HEK293 (cell line): Measurements from ENCODE around the gene EVPLL.

Experiments used
- CTCF ChIA-PET: fragments of 350-600 bp; formaldehyde crosslinking; extraction: SDS; loops from one replicate; lab custom pipeline; 2021; ENCODE audit warnings: antibody characterized with exemption; lab: Yijun Ruan, JAX
- POLR2A ChIA-PET: fragments of 300-600 bp; formaldehyde crosslinking; extraction: SDS; loops from one replicate; lab custom pipeline; 2020; ENCODE audit warnings: antibody characterized with exemption, inconsistent platforms; lab: Yijun Ruan, JAX
- H3K27ac ChIP-seq: fragments of 200-500 bp; sonication (Bioruptor generic); 2 replicates; pipeline ENCODE4 v1.5.1; 2014; ENCODE audit warnings: low read depth, low read length, control low read depth, inconsistent platforms; ENCODE audit errors: extremely low read depth
- H3K36me3 ChIP-seq, 2 experiments: fragments of 200-500 bp in 1 of 2; sonication (Bioruptor generic) in 1 of 2; 1 replicate in 1 of 2; 2 replicates in 1 of 2; pipeline ENCODE4 v1.5.1; 2014 to 2017; ENCODE audit warnings: inconsistent platforms in 2 of 2, low read length in 2 of 2; ENCODE audit not compliant: control insufficient read depth in 2 of 2, insufficient read depth in 1 of 2
- H3K4me1 ChIP-seq: fragments of 200-500 bp; sonication (Bioruptor generic); 2 replicates; pipeline ENCODE4 v1.5.1; 2014; ENCODE audit warnings: mild to moderate bottlenecking, low read length, inconsistent platforms; ENCODE audit not compliant: control insufficient read depth, insufficient read depth
- H3K4me3 ChIP-seq: 2 replicates; pipeline ENCODE4 v1.5.1; 2011; ENCODE audit warnings: low read depth, mild to moderate bottlenecking, control low read depth, low read length, moderate library complexity
- H3K9me3 ChIP-seq: fragments of 200-500 bp; sonication (Bioruptor generic); 2 replicates; pipeline ENCODE4 v1.5.1; 2014; ENCODE audit warnings: low read depth, low read length, inconsistent platforms; ENCODE audit not compliant: control insufficient read depth, insufficient read depth
- HOXD13 ChIP-seq: sonication (generic); formaldehyde crosslinking; IDR thresholded peaks from 2 replicates; pipeline ENCODE4 v1.8.0; 2022; ENCODE audit warnings: missing genetic modification reagents, borderline replicate concordance
- MYNN ChIP-seq: fragments of 450-650 bp; formaldehyde crosslinking; IDR thresholded peaks from 2 replicates; pipeline ENCODE4 v1.5.1; 2016; ENCODE audit warnings: missing biosample characterization, missing genetic modification characterization, borderline replicate concordance
- SP7 ChIP-seq: fragments of 450-650 bp; formaldehyde crosslinking; IDR thresholded peaks from 2 replicates; pipeline ENCODE4 v1.5.1; 2016; ENCODE audit warnings: missing biosample characterization, missing genetic modification characterization
- ZFHX2 ChIP-seq: fragments of 450-650 bp; formaldehyde crosslinking; conservative IDR thresholded peaks from 2 replicates; pipeline ENCODE4 v1.5.1; 2016; ENCODE audit warnings: missing biosample characterization, missing genetic modification characterization
- ZFP69B ChIP-seq: fragments of 450-650 bp; formaldehyde crosslinking; IDR thresholded peaks from 2 replicates; pipeline ENCODE4 v1.5.1; 2016; ENCODE audit warnings: missing biosample characterization, missing genetic modification characterization
- ZNF132 ChIP-seq: fragments of 450-650 bp; formaldehyde crosslinking; IDR thresholded peaks from 2 replicates; pipeline ENCODE4 v1.5.1; 2017; ENCODE audit warnings: missing biosample characterization, missing genetic modification characterization, borderline replicate concordance
- ZNF2 ChIP-seq: fragments of 450-650 bp; formaldehyde crosslinking; IDR thresholded peaks from 2 replicates; pipeline ENCODE4 v1.5.1; 2016; ENCODE audit warnings: missing biosample characterization, missing genetic modification characterization
- ZNF354C ChIP-seq: fragments of 450-650 bp; formaldehyde crosslinking; IDR thresholded peaks from 2 replicates; pipeline ENCODE4 v1.5.1; 2016; ENCODE audit warnings: missing biosample characterization, missing genetic modification characterization, low read depth, borderline replicate concordance
- ZNF416 ChIP-seq: fragments of 450-650 bp; formaldehyde crosslinking; IDR thresholded peaks from 2 replicates; pipeline ENCODE4 v1.5.1; 2016; ENCODE audit warnings: missing biosample characterization, missing genetic modification characterization
- ZNF426 ChIP-seq: fragments of 450-650 bp; formaldehyde crosslinking; IDR thresholded peaks from 2 replicates; pipeline ENCODE4 v1.5.1; 2017; ENCODE audit warnings: missing biosample characterization, missing genetic modification characterization, mild to moderate bottlenecking, inconsistent platforms, moderate library complexity
- ZNF473 ChIP-seq: fragments of 450-650 bp; formaldehyde crosslinking; IDR thresholded peaks from 2 replicates; pipeline ENCODE4 v1.5.1; 2017; ENCODE audit warnings: missing biosample characterization, missing genetic modification characterization
- ZNF510 ChIP-seq: fragments of 450-650 bp; formaldehyde crosslinking; IDR thresholded peaks from 2 replicates; pipeline ENCODE4 v1.5.1; 2018; ENCODE audit warnings: mild to moderate bottlenecking, missing genetic modification characterization, missing biosample characterization; ENCODE audit not compliant: insufficient replicate concordance
- ZNF514 ChIP-seq: fragments of 450-650 bp; formaldehyde crosslinking; IDR thresholded peaks from 2 replicates; pipeline ENCODE4 v1.5.1; 2016; ENCODE audit warnings: missing biosample characterization, missing genetic modification characterization
- ZNF664 ChIP-seq: fragments of 450-650 bp; formaldehyde crosslinking; IDR thresholded peaks from 2 replicates; pipeline ENCODE4 v1.5.1; 2016; ENCODE audit warnings: missing biosample characterization, missing genetic modification characterization
- ZNF701 ChIP-seq: fragments of 450-650 bp; formaldehyde crosslinking; IDR thresholded peaks from 2 replicates; pipeline ENCODE4 v1.5.1; 2016; ENCODE audit warnings: missing biosample characterization, missing genetic modification characterization
- ZNF830 ChIP-seq: fragments of 450-650 bp; IDR thresholded peaks from 2 replicates; pipeline ENCODE4 v1.5.0; 2018; ENCODE audit warnings: missing biosample characterization, missing genetic modification characterization, low read depth, mild to moderate bottlenecking, moderate library complexity
- ZNF837 ChIP-seq: fragments of 450-650 bp; formaldehyde crosslinking; IDR thresholded peaks from 2 replicates; pipeline ENCODE4 v1.5.1; 2016; ENCODE audit warnings: missing biosample characterization, missing genetic modification characterization
- ZXDB ChIP-seq: fragments of 450-650 bp; formaldehyde crosslinking; IDR thresholded peaks from 2 replicates; pipeline ENCODE4 v1.5.1; 2016; ENCODE audit warnings: missing biosample characterization, missing genetic modification characterization
- TF ChIP-seq, protein P1 (sequence below): fragments of 450-650 bp; formaldehyde crosslinking; IDR thresholded peaks from 2 replicates; pipeline ENCODE4 v1.5.1; 2016; ENCODE audit warnings: missing biosample characterization, missing genetic modification characterization
- TF ChIP-seq, protein P2 (sequence below): fragments of 450-650 bp; formaldehyde crosslinking; IDR thresholded peaks from 2 replicates; pipeline ENCODE4 v1.5.1; 2016; ENCODE audit warnings: missing biosample characterization, missing genetic modification characterization
- TF ChIP-seq, protein P3 (sequence below): fragments of 450-650 bp; formaldehyde crosslinking; IDR thresholded peaks from 2 replicates; pipeline ENCODE4 v1.5.1; 2016; ENCODE audit warnings: missing biosample characterization, missing genetic modification characterization
- TF ChIP-seq, protein P4 (sequence below): fragments of 450-650 bp; formaldehyde crosslinking; IDR thresholded peaks from 2 replicates; pipeline ENCODE4 v1.5.1; 2016; ENCODE audit warnings: missing biosample characterization, missing genetic modification characterization

EVPLL gene

DNA sequence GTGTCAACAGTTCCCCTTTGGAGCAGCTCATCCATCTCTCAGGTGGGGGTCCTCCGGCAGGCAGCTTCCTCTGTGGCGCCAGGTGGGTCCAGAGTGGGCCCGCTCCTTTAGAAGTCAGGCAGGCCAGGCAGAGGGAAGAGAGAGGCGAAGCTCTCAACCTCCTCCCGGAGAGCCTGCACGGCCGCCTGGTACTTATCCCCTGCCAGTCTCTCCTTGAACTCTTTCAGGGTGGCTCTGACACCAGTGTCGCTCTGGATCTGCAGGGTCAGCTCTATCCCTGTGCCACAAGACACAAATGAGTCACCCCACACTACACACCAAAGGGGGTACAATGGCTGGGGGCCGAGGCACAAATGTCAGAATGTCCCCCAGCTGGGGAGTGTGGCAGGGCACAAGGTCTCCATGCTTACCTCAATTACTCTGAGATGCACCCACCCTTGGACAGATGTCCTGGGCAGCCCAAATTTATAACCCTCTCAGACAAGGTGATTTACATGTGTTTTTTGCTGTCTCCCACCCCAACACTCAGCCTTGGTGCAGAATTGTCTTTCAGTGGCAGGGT, 48.9 kb upstream of the EVPLL start:
- no peaks in the 10 kb centered on the region for H3K4me1 ChIP-seq
- no peak for TF ChIP-seq ZNF664 (tag by site-specific recombination)
- TF ChIP-seq ZXDB (tag by site-specific recombination) = no peak
- ChIA-PET POLR2A (interaction anchor here (0.6 to 1.6 kb wide), 2 partner anchors 14 to 70 kb away, joined by 5 to 8 read pairs; partner anchors contain the start of genes SMCR8 and TOP3A), CTCF (interaction anchor here (0.7 to 1.1 kb wide), 2 partner anchors 80 to 179 kb away, joined by 3 read pairs; no protein-coding TSS in a partner anchor)
- H3K36me3 ChIP-seq = peaks cover 13 to 92% of the 10 kb centered on the region in 2 experiments
- H3K4me3 ChIP-seq = no peak overlapping the region
- H3K27ac ChIP-seq = no peak overlapping the region
- no peaks in the 10 kb centered on the region for H3K9me3 ChIP-seq

DNA sequence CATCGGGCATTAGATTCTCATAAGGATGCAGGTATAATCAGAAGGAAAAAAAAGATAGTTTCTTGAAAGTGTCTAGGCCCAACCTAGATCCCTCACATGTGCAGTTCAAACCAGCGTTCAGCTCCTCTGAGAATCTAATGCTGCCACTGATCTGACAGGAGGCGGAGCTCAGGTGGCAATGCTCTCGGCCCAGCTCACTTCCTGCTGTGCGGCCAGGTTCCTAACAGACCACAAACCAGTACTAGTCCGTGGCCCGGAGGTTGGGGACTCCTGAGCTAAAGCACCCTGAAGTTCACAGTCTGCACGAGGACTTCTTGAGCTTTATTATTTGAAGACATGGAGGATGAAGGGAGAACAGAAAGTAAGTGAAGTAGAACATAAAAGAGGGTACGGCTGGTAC, 45.7 kb upstream of the EVPLL start:
- ChIA-PET CTCF (interaction anchor here (1.7 kb wide), 1 partner anchor 11 kb away, joined by 6 read pairs; no protein-coding TSS in a partner anchor), POLR2A (no interaction called here)
- H3K27ac ChIP-seq = no peak overlapping the region

DNA sequence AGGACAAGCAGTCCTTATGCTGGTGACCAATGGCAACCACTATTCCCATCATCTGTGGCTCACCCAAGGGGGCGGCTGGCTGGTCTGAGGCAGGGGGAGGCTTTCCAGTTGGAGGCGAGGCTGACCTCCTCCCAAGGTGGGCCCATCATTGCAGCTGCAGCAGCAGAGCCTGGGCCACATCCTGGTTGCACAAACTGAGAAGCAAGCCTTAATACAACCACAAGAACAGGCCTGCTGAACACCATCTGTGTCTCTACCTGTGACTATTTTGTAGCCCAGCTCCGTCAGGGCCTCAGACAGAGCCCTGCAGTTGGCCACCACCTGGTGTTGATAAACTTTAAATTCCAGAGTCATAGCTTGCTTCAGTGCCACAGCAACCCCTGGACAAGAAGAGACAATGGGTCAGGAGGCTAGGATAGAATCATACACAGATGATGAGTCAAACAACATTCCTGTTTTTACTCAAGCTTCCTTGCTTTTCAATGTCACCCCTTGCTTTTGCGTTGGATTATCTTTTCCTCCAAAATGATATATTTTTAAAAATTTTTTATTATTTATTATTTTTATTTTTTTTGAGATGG, 44.6 kb upstream of the EVPLL start:
- CTCF ChIA-PET = interaction anchor here (0.6 to 1.7 kb wide), 4 partner anchors 10 to 116 kb away, joined by 3 to 6 read pairs (median 4); no protein-coding TSS in a partner anchor
- H3K36me3 ChIP-seq = peaks cover 14 to 81% of the 10 kb centered on the region in 2 experiments
- H3K27ac ChIP-seq = no peak overlapping the region
- no peak overlapping the region for H3K4me3 ChIP-seq
- no peaks in the 10 kb centered on the region for H3K9me3 ChIP-seq
- TF ChIP-seq, protein P1, sequence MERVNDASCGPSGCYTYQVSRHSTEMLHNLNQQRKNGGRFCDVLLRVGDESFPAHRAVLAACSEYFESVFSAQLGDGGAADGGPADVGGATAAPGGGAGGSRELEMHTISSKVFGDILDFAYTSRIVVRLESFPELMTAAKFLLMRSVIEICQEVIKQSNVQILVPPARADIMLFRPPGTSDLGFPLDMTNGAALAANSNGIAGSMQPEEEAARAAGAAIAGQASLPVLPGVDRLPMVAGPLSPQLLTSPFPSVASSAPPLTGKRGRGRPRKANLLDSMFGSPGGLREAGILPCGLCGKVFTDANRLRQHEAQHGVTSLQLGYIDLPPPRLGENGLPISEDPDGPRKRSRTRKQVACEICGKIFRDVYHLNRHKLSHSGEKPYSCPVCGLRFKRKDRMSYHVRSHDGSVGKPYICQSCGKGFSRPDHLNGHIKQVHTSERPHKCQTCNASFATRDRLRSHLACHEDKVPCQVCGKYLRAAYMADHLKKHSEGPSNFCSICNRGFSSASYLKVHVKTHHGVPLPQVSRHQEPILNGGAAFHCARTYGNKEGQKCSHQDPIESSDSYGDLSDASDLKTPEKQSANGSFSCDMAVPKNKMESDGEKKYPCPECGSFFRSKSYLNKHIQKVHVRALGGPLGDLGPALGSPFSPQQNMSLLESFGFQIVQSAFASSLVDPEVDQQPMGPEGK (tag by site-specific recombination) = no peak
- no peak for TF ChIP-seq ZFP69B (tag by site-specific recombination)
- TF ChIP-seq SP7 (tag by site-specific recombination) = no peak
- TF ChIP-seq ZNF701 (tag by site-specific recombination) = no peak
- TF ChIP-seq MYNN (tag by site-specific recombination) = no peak
- no peak for TF ChIP-seq ZNF2 (tag by site-specific recombination)
- TF ChIP-seq, protein P2, sequence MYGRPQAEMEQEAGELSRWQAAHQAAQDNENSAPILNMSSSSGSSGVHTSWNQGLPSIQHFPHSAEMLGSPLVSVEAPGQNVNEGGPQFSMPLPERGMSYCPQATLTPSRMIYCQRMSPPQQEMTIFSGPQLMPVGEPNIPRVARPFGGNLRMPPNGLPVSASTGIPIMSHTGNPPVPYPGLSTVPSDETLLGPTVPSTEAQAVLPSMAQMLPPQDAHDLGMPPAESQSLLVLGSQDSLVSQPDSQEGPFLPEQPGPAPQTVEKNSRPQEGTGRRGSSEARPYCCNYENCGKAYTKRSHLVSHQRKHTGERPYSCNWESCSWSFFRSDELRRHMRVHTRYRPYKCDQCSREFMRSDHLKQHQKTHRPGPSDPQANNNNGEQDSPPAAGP (tag by site-specific recombination) = no peak
- TF ChIP-seq, protein P3, sequence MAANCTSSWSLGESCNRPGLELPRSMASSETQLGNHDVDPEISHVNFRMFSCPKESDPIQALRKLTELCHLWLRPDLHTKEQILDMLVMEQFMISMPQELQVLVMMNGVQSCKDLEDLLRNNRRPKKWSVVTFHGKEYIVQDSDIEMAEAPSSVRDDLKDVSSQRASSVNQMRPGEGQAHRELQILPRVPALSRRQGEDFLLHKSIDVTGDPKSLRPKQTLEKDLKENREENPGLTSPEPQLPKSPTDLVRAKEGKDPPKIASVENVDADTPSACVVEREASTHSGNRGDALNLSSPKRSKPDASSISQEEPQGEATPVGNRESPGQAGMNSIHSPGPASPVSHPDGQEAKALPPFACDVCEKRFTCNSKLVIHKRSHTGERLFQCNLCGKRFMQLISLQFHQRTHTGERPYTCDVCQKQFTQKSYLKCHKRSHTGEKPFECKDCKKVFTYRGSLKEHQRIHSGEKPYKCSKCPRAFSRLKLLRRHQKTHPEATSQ (tag by site-specific recombination) = no peak
- no peak for TF ChIP-seq ZNF416
- no peak for TF ChIP-seq ZFHX2 (tag by site-specific recombination)
- TF ChIP-seq ZNF837 (tag by site-specific recombination) = no peak
- TF ChIP-seq ZNF830 (tag by site-specific recombination) = no peak
- TF ChIP-seq, protein P4, sequence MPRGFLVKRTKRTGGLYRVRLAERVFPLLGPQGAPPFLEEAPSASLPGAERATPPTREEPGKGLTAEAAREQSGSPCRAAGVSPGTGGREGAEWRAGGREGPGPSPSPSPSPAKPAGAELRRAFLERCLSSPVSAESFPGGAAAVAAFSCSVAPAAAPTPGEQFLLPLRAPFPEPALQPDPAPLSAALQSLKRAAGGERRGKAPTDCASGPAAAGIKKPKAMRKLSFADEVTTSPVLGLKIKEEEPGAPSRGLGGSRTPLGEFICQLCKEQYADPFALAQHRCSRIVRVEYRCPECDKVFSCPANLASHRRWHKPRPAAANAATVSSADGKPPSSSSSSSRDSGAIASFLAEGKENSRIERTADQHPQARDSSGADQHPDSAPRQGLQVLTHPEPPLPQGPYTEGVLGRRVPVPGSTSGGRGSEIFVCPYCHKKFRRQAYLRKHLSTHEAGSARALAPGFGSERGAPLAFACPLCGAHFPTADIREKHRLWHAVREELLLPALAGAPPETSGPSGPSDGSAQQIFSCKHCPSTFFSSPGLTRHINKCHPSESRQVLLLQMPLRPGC (tag by site-specific recombination) = no peak
- TF ChIP-seq ZNF473 (tag by site-specific recombination) = no peak
- no peak for TF ChIP-seq ZNF354C (tag by site-specific recombination)
- POLR2A ChIA-PET = interaction anchor here (0.7 kb wide), 1 partner anchor 9 kb away, joined by 3 read pairs; no protein-coding TSS in a partner anchor
- H3K4me1 ChIP-seq = no peaks in the 10 kb centered on the region

More for the DNA sequence above, 45.7 kb upstream of the EVPLL start:
- Histone ChIP-seq H3K4me3 (no peak overlapping the region), H3K9me3 (no peaks in the 10 kb centered on the region), H3K36me3 (peaks cover 14 to 87% of the 10 kb centered on the region in 2 experiments), H3K4me1 (no peaks in the 10 kb centered on the region)
- TF ChIP-seq ZNF514 (tag by site-specific recombination) = no peak
- TF ChIP-seq ZNF510 (tag by site-specific recombination) = no peak
- TF ChIP-seq ZNF132 (tag by site-specific recombination) = no peak
- no peak for TF ChIP-seq HOXD13 (CRISPR knock-in tag)
- TF ChIP-seq ZNF426 (tag by site-specific recombination) = no peak
- TF ChIP-seq ZNF664 (tag by site-specific recombination) = no peak
